G401 (cell line): Measurements from ENCODE around the gene DROSHA. TPM values are rescaled to one million over a fixed set of nuclear protein-coding genes. Genes with fewer than 3 reads are reported as not detected.
"Not testable (repeated sequence)": the region's sequence is repeated elsewhere in the genome, so short reads cannot be mapped to it uniquely, and the experiment has no call there.

ENCODE experiments used
- DNase-seq: peaks from one replicate; pipeline ENCODE4 v3.0.0-alpha.2; 2015; ENCODE audit warnings: low spot score
- in situ Hi-C: cut with HindIII; loops from 2 replicates; pipeline ENCODE4 v1.10.0; 2016; ENCODE audit warnings: low sequenced_read_pairs, mixed read lengths
- total RNA-seq: library from RNA; depleted of rRNA; stranded (reverse); fragments of >200 nt; shearing (Covaris generic); gene quantifications from 2 replicates; pipeline ENCODE4 v1.2.3, GENCODE V29; 2014; rRNA removed

DROSHA gene
- total RNA-seq, 1 experiment from 2014 or later = 39.6 TPM

DNA sequence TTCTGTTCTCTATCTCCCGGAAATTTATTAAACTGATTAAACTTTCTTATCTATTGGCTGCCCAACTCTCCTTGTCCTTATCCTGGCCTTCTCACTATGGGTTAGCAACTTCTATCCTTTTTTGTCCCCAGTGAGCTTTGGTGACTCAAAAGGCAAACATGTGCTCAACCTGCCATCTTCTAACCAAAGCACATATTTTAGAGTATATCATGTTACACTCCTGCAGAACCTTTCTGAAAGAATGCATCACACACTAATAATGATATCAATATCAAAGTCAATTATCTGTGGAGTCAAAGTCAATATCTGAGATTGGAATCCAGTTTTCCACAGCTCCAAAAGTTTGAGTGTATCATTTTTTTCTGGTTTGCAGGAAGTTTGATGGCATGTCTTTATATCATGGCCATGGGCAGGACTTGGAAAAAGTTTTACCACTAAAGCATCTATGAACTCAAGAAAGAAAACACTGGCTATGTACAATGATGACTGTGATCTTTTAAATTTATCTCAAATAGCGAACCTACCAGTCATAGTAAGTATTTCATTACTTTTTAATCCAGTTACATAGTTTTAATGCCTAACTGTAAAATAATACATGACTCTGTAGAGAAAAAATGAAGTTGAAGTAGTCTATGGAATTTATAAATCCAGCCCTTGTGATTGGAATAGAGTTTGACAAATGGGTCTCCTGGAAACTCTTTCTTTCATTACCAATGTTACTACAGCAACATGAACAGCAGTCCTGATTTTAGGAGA is 166.8 kb downstream of the DROSHA start:
- DNase-seq = no peak
- in situ Hi-C loops = no loop called here

DNA sequence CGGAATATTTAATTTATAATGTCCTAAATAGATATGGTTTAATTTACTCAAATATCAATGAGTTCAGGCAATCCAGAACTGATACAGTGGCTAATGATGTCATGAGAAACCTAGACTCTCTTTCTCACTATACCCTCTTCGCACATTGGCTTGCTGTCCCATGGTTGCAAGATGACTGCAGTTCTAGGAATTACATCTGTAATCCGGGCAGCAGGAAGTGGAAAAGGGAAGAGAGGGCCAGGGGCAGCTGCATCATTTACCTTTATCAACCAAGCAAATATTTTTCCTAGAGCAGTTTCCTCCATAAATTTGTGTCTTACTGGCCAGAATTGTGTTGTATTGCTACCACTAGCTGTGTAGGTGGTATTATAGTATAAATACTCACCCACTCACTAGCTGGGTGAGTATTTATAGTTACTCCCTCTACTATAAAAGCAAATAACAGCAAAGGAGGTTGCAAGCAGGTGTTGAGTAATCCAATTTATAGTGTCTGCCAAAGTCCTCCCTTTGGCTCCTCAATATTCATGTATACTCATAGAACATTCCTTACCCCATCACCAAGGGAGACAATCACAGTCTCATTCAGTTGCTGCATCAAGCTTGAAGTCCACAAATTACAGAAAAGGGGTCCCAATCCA is 168.8 kb downstream of the DROSHA start:
- in situ Hi-C loops = no loop called here
- DNase-seq = no peak

GRCh38 chr5:31362529-31362900 is 169.4 kb downstream of the DROSHA start:
- no peak for DNase-seq
- in situ Hi-C loops = no loop called here

- DNase-seq, in situ Hi-C loops: not testable (repeated sequence)
Measured at GRCh38 chr5:31361704-31362528, 170.0 kb downstream of the DROSHA start.

DNA sequence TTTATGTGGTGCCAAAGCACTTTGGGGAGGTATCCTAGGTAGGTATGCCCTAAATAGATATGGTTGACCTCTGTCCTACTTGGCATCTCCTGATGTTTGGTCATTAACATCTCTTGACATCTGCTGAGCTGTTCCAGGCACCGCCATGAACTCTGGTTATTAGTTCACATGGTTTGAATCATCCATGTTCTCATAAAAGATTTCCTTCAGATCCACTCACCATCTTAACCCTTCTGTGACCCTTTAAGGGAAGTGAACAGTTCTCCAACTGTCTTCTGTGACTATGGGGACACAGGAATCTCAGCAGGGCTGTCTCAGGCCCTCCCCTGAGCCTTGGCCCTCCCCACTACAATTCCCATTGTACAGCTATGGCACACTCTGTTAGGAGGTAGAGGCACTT is 170.7 kb downstream of the DROSHA start:
- in situ Hi-C loops = no loop called here
- no peak for DNase-seq

DNA sequence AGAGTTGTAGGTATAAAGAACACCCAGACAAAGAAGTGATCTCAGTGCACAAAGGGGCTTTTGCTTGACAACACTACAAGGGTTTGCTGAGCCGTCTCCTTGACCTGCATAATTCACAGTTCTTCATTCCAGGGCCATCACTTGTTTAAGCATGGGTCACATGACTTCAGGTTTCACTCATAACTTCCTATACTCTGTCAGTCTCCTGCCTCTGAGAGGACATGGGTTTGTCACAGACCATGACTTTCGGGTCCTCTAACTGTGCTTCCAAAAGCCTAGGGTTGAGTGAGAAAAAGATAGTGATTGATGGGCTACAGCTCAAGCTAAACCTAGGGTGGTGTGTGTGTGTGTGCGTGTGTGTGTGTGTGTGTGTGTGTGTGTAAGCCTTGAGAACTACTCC is 172.1 kb downstream of the DROSHA start:
- no peak for DNase-seq
- in situ Hi-C loops = no loop called here

- DNase-seq = no peak
- in situ Hi-C loops = no loop called here
Measured at GRCh38 chr5:31357038-31357437, 174.9 kb downstream of the DROSHA start.

- in situ Hi-C loops = no loop called here
- DNase-seq = no peak
Measured at GRCh38 chr5:31355337-31355736, 176.6 kb downstream of the DROSHA start.

Other genes starting within 250 kb of the DROSHA start
- 5.4 and 6.3 TPM in 2 replicates for gene C5orf22, start 208 bp upstream of the DROSHA start, total RNA-seq
- gene PDZD2, start 107.0 kb upstream of the DROSHA start, total RNA-seq = 4.6 and 9.3 TPM in 2 replicates